RWPE1 (cell line): Measurements from ENCODE around the gene NUDT3.
A peak's percentile ranks its signal among the peaks of the same experiment; 100 is the strongest.

ENCODE experiments used
- CTCF ChIA-PET: fragments of 350-600 bp; sonication (Branson Sonifier 250); formaldehyde crosslinking; extraction: SDS; loops from one replicate; lab custom pipeline; 2021; lab: Yijun Ruan, JAX
- POLR2A ChIA-PET: fragments of 400-600 bp; formaldehyde crosslinking; extraction: SDS; loops from one replicate; lab custom pipeline; 2020; ENCODE audit warnings: antibody characterized with exemption; ENCODE audit not compliant: low non-redundant PET; lab: Yijun Ruan, JAX
- DNase-seq: peaks from one replicate; pipeline ENCODE4 v3.0.0; 2012; ENCODE audit warnings: low spot score
- H3K27ac ChIP-seq: fragments of 450-650 bp; 2 replicates; pipeline ENCODE4 v1.5.1; 2017
- TF ChIP-seq, protein P1 (sequence below): fragments of 450-650 bp; conservative IDR thresholded peaks from 2 replicates; pipeline ENCODE4 v1.5.1; 2017; ENCODE audit warnings: low read depth, mild to moderate bottlenecking

Gene NUDT3

DNA sequence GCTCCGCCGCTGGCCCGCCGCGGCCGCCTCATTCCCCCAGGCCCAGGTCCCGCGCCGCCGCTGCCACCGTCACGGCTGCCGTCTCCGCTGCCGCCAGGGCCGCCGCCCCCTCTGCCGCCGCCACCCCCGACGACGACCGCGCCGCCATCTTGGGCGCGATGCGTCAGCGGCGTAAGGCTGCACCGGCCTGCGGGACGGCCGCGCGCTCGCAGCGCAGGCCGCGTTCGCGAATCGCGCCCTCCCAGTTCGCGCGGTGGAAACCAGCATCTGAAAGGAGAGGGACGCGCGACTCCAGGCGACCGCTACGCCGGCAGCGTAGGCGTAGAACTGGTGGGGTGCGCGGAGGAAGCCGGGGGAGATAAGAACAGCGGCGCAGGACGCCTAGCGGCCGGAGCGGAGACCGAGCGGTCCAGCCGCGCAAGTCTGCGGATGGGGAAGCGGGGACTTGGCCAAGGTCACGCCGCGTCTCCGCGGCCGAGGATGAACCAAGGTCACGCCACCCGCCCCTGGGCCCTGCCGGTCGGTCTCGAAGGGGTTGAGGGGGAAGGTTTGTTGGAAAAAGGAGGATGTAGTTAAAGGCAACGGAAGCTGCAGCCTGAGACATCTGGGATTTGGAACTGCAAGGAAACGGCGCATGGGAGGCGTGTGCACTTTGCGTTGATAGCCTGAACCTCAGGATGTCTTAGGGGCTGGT lies at the start of gene NUDT3:
Gene NUDT3, minus strand, starts transcription at position 173 of the 694 bp plus-strand sequence. CDS start 307 bp downstream, outside the sequence.
- CTCF ChIA-PET, result interaction anchor here (0.6 to 1.4 kb wide), 8 partner anchors 9 to 1789 kb away, joined by 3 to 5 read pairs (median 3); no protein-coding TSS in a partner anchor
- POLR2A ChIA-PET, result no interaction called here

DNA sequence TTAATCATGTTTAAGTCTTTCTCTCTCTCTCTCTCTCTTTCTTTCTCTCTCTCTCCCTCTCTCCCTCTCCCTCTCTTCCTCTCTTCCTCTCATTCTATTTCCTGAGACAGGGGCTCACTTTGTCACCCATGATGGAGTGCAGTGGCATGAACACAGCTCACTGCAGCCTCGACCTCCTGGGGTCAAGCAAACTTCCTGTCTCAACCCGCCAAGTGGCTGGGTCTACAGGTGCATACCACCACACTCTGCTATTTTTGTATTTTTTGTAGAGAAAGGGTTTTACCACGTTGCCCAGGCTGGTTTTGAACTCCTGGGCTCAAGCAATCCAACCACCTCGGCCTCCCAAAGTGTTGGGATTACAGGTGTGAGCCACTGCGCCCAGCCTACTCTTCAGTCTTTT lies 49.1 kb upstream of the NUDT3 start:
- CTCF ChIA-PET, result interaction anchor here (0.7 kb wide), 1 partner anchor 16 kb away, joined by 7 read pairs; no protein-coding TSS in a partner anchor
- TF ChIP-seq, protein P1, sequence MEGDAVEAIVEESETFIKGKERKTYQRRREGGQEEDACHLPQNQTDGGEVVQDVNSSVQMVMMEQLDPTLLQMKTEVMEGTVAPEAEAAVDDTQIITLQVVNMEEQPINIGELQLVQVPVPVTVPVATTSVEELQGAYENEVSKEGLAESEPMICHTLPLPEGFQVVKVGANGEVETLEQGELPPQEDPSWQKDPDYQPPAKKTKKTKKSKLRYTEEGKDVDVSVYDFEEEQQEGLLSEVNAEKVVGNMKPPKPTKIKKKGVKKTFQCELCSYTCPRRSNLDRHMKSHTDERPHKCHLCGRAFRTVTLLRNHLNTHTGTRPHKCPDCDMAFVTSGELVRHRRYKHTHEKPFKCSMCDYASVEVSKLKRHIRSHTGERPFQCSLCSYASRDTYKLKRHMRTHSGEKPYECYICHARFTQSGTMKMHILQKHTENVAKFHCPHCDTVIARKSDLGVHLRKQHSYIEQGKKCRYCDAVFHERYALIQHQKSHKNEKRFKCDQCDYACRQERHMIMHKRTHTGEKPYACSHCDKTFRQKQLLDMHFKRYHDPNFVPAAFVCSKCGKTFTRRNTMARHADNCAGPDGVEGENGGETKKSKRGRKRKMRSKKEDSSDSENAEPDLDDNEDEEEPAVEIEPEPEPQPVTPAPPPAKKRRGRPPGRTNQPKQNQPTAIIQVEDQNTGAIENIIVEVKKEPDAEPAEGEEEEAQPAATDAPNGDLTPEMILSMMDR, result no peak
- POLR2A ChIA-PET, result no interaction called here
- no peak for DNase-seq
- no peak overlapping the region for H3K27ac ChIP-seq

More for the DNA sequence above, at the start of gene NUDT3:
- TF ChIP-seq, protein P1, result peak; percentile 85
- H3K27ac ChIP-seq, result peak within 1 kb of the TSS; percentile 92
- peak; percentile 90 for DNase-seq

DNA sequence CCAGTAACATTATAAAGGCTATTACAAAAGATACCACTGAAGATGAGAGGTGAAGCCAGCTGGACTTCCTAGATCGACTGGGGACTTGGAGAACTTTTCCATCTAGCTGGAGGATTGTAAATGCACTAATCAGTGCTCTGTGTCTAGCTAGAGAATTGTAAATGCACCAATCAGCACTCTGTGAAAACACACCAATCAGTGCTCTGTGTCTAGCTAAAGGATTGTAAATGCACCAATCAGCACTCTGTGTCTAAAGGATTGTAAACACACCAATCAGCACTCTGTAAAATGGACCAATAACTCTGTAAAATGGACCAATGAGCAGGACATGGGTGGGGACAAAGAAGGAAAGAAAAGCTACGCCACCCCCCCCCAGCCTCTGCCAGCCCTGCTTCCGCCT lies 47.0 kb upstream of the NUDT3 start:
- no peak overlapping the region for H3K27ac ChIP-seq
- ChIA-PET POLR2A (interaction anchor here (0.6 kb wide), 2 partner anchors 20 to 411 kb away, joined by 3 to 4 read pairs; no protein-coding TSS in a partner anchor), CTCF (interaction anchor here (0.6 to 0.7 kb wide), 2 partner anchors 15 to 21 kb away, joined by 3 read pairs; no protein-coding TSS in a partner anchor)
- TF ChIP-seq, protein P1, result no peak
- DNase-seq, result no peak

DNA sequence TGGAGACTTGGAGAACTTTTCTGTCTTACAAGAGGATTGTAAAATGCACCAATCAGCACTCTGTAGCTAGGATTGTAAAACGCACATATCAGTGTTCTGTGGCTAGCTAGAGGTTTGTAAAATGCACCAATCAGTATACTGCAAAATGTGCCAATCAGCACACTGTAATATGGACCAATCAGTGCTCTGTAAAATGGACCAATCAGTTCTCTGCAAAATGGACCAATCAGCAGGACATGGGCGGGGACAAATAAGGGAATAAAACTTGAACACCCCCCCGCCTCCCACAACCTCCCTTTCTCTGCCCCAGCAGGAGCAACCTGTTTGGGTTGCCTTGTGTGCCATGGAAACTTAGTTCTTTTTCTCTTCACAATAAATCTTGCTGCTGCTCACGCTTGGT lies 46.2 kb upstream of the NUDT3 start:
- CTCF ChIA-PET, result interaction anchor here (0.6 kb wide), 1 partner anchor 512 kb away, joined by 6 read pairs; no protein-coding TSS in a partner anchor
- POLR2A ChIA-PET, result no interaction called here
- no peak for DNase-seq
- no peak overlapping the region for H3K27ac ChIP-seq
- TF ChIP-seq, protein P1, result no peak

DNA sequence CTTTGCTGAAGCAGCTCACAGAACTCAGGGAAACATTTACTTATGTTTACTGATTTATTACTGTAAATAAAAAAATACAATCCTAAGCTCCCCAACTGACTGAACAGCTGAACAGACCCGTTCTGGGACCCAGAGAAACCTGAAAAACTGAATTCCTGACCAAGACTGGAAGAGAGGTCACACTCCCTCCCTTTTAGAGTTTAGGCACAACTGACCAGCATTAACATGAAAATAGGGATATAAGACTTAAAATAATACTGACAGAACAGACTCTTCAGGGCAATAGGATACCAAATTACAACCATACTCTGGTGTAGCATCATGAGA lies 45.1 kb upstream of the NUDT3 start:
- no peak for DNase-seq
- TF ChIP-seq, protein P1, result no peak
- H3K27ac ChIP-seq, result no peak overlapping the region
- ChIA-PET CTCF (no interaction called here), POLR2A (no interaction called here)

DNA sequence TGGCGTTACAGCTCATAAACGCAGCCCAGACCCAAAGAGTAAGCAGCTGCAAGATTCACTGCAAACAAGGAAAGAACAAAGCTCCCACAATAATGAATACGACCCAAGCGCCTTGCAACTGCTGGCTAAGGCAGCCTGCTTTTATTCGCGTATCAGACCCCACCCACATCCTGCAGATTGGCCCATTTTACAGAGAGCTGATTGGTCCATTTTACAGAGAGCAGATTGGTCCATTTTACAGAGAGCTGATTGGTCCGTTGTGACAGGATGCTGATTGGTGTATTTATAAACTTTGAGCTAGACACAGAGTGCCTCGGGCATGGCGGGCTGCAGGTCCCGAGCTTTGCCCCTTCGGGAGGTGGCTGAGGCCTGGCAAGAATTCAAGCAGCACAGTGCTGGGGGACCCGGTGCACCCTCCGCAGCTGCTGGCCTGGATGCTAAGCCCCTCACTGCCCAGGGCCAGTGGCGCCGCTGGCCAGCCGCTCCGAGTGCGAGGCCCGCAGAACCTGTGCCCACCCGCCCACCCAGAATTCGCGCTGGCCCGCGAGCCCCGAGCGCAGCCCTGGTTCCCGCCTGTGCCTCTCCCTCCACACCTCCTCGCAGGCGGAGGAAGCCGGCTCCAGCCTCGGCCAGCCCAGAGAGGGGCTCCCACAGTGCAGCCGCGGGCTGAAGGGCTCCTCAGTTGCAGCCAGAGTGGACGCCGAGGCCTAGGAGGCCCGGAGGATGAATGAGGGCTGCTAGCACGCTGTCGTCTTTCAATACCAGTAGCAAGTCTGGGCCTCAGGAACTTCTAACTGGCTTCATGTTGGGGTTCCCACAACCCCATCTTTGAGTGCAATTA lies 44.6 kb upstream of the NUDT3 start:
- no peak for DNase-seq
- H3K27ac ChIP-seq, result no peak overlapping the region
- TF ChIP-seq, protein P1, result no peak
- ChIA-PET POLR2A (interaction anchor here (0.6 kb wide), 1 partner anchor 125 kb away, joined by 5 read pairs; no protein-coding TSS in a partner anchor), CTCF (interaction anchor here (0.5 kb wide), 1 partner anchor 326 kb away, joined by 3 read pairs; no protein-coding TSS in a partner anchor)
